HG03575 (cell line): ENCODE data around the gene XIAP.
A peak's percentile ranks its signal among the peaks of the same experiment; 100 is the strongest.
"Not testable (repeated sequence)": the region's sequence is repeated elsewhere in the genome, so short reads cannot be mapped to it uniquely, and the experiment has no call there.

ENCODE experiments used
- ATAC-seq: cut with Tn5 transposase; IDR thresholded peaks from one replicate; pipeline ENCODE4 v1.9.1; 2021; ENCODE audit not compliant: unreplicated experiment, insufficient number of reproducible peaks, low FRiP score; ENCODE audit errors: extremely low read depth

Gene XIAP

DNA sequence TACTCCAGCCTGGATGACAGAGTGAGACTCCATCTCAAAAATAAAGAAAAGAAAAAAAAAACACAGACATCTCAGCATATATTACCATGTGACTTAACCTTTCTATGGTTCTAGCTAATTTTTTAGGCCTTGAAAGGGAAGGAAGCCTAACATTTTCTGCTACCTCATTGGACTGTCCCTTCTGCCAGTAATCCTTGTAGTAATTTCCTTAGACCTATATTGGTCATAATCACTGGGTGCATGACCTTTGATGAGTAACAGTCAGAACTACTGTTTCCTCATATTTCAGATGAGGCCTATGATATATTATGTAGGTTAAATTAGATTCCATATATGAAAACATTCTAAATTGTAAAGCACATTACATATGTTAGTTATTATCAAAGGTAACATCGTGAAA, 9.6 kb downstream of the XIAP start:
- no peak for ATAC-seq

DNA sequence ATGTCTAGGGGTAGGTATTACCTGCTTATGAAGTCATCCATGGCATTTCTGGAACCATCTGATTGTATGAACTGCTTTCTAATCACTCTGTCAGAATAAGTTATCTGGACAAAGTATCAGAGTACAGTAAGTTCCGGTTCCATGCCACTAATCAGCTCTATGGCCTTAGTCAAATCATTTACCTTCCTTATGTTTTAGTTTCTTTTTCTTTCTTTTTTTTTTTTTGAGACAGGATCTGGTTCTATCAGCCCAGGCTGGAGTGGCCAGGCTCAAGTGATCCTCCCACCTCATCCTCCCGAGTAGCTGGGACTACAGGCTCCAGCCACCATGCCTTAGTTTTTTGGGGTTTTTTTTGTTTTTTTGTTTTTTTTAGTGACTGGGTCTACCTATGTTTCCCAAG, 11.5 kb downstream of the XIAP start:
- peak; percentile 47 for ATAC-seq

DNA sequence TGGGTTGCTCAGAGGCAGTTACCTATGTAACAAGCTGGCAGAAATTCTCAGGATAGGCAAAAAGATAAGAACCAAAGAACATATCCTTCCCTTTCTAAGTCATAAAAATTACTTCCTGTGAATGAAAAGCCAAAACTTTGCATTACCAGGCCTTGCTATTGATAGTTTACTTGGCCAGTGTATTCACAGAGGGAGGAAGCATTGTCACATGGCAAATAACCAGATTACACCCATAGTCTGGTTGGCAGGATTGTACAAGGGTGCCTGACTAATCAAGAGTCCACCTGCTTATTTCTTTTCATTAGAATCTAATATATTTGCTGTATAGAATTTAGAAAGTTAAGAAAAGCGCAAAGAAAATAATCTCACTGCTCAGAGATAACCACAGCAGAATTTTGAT, 14.1 kb downstream of the XIAP start:
- no peak for ATAC-seq

- no peak for ATAC-seq
Measured at GRCh38 chrX:123876177-123876576, 16.3 kb downstream of the XIAP start.

DNA sequence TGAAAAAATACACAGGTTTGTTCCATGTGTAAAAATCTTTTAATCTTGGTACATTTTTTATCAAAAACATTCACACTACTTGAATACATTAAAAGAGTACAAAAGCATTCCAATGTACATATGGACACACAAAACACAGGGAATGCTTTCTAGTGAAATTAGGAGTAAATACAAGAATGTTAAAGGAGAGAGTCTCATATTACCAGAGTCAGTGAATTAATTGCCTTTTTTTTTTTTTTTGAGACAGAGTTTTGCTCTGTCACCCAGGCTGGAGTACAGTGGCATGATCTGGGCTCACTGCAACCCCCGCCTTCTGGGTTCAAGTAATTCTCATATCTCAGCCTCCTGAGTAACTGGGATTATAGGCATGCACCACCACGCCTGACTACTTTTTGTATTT, 17.0 kb downstream of the XIAP start:
- no peak for ATAC-seq

DNA sequence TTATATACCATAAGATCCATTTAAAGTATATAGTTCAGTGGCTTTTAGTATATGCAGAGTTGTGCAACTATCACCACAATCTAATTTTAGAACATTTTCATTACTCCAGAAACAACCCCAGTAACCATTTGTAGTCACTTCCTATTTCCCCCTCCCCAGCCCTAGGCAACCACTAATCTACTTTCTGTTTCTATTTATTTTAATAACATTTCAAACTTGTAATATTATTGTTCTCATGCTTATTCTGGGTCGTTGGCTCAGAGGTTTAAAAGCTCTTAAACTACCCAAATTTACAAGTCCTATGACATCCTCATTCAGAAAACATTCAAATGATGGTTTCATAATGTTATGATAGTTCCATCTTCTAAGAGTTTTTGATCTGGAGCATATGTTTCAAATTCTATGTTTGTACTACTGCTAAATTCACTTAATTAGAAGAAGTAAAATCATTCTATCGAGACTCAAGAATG, 18.4 kb downstream of the XIAP start:
- ATAC-seq = peak; percentile 65

DNA sequence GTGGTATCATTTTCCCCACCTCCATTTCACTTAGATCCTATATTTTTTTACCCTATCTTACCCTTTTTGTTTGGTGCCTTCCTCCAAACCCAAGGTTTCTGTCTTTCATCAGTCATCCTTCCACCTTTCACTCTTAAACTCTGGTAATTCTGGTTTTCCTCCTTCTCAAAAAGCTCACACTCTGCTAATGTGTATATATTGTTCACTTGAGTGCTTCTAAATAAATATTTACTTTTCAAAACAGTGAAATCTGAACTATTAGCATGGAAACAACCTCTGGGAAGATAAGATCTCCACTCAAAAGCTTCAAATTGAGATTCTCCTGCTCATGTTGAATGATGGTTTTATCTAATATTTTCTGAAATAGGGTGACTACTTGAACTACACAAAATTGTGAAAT, 21.5 kb downstream of the XIAP start:
- no peak for ATAC-seq

DNA sequence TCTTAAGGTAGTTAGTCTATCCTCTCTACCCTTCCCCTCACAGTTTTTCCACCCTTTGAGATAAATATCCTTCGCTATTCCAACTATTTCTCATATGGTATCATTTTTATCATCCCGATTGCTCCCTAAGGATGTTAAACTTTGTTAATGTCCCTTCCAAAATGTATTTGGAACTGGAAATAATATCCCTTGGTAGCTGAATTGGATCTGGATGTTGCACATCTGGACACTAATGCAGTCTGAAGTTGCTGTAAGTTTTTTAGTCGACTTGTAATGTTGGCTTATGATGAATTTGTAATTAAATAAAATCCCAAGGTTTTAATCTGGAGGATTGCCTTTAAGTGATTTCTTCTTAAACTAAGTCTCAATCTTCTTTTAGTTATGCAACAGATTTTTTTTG, 22.5 kb downstream of the XIAP start:
- ATAC-seq = no peak

- no peak for ATAC-seq
Measured at GRCh38 chrX:123884809-123885408, 25.1 kb downstream of the XIAP start.

DNA sequence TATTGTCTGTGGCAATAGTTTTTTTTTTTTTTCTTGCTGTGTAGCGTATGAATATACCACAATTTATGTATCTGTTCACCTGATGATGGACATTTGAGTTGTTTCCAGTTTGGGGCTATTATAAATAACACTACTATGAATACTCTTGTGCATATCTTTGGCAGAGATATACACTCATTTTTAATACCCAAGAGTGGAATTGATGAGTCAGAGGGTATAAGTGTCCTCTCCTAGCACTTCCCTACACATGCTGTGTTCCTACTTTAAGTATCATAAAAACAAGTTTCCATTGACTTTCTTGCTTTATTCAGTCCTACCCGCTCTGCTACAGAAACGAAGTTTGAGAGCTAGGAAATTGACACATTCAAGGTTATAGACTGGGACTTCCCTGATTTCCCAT, 39.8 kb downstream of the XIAP start:
- no peak for ATAC-seq

DNA sequence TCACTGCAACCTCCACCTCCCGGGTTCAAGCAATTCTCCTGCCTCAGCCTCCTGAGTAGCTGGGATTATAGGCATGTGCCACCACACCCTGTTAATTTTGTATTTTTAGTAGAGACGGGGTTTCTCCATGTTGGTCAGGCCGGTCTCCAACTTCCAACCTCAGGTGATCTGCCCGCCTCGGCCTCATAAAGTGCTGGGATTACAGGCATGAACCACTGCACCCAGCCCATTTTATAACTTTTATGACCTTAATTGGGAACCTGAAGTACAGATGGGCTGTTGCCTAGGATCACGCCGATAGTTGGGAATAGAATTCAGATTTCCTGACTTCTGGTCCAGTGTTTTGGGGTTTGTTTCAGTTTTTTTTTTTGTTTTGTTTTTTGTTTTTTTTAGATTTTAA, 43.4 kb downstream of the XIAP start:
- not testable (repeated sequence) for ATAC-seq

DNA sequence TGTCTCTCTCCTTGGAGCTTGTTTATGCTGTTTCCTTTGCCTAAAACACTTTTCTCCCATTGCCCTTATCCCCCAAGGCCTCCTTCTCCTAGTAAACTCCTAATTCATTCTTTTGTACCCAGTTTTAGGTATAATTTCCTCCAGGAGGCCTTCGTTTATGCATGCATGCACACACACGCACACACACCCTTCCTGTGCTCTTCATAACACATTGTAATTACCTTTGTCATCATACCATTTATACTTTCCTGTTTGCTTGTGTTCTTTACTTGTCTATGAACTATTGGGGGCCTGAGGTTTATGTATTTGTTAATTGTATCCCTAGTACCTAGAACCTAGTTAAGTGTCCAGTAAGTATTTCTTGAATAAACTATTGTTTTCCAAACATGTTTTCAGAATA, 45.5 kb downstream of the XIAP start:
- no peak for ATAC-seq

GRCh38 chrX:123906557-123907316, 46.9 kb downstream of the XIAP start:
- ATAC-seq = no peak

- no peak for ATAC-seq
Measured at GRCh38 chrX:123909523-123909922, 49.7 kb downstream of the XIAP start.

DNA sequence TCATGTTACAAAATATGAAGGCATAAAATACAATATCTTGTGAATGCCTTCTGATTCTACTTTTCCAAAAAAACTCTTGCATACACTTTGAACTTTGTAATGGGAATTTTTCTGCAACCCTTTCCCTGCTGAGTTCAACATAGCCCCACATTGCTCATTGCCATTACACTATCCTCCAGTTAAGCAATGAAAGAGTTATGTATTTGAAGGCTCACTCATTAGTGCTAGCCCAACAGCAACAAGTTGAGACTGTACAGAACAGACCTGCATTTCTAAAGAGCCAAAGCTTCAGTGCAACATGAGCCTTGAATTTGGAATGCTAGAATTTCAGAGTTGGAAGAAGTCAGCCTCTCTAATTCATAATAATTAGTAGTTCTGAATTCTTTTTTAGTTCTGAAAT, 57.2 kb downstream of the XIAP start:
- no peak for ATAC-seq

DNA sequence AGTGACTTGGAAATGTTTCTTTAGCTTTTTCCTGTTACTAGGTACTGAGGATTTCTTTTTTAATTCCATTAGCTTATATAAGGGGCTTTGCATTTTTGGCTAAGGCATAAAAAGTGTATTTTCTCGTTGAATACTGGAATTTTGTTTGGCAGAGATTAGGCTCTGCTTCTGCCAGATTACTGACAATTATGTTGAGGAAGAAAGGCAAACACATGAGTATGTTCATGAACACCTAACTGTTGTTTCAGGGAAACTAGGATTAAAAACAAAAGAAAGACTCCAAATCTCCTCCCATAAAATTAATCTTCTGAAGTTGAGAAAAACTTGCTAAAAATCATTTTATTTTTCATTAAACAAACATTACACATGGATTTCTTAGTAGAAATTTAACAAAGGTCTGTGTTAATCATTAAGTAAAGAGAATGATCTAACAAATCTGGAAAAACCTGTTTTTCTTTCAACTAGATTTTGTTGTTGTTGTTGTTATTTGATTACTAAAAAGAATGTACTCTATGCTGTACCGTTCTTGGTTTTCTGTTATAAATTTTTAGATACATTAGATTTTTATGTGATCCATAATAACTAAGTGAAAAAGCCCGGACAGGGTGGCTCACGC, 58.4 kb downstream of the XIAP start:
- ATAC-seq = no peak

GRCh38 chrX:123920105-123920785, 60.4 kb downstream of the XIAP start:
- no peak for ATAC-seq

DNA sequence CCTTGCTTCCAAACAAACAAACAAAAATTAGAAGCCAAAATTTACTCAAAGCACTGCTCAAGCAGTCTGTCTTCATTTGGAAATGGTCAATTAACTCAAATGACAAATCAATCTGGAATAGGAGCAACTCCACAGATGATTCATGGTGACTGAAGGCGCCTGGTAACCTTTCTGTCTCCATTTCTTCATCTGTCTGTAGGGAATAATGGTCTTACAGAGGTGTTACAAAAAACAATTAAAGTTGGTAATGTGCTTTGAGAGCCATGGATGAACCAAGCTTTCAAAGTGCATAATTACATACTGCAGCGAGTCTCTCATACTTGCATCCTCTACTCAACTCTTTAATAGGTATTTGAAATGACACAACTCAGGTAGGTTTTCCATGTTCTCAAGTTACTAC, 63.4 kb downstream of the XIAP start:
- no peak for ATAC-seq

DNA sequence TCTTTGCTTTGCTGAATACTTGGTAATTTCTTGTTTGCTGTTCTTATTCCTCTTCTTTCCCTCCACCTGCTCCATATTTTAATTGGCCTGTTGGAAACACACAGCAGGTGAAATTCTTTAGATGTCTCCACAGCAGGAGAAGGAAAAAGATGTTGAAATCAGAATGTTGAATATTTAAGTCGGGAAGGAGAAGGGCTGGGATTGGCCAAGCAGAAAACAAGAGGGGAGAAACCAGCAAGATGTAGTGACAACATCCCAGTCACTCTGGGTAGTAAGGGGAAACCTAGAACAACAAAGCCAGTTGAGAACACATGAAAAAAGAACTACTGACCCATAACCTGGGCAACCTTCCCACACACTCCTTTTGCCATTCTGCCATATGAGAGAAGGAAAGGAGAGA, 64.3 kb downstream of the XIAP start:
- no peak for ATAC-seq

GRCh38 chrX:123927845-123928244, 68.0 kb downstream of the XIAP start:
- ATAC-seq = no peak
